GM21528 (cell line): ENCODE data around the gene PHTF2.
"Not testable (repeated sequence)": the region's sequence is repeated elsewhere in the genome, so short reads cannot be mapped to it uniquely, and the experiment has no call there.

ENCODE experiments used
- ATAC-seq: cut with Tn5 transposase; IDR thresholded peaks from one replicate; pipeline ENCODE4 v1.9.1; 2021; ENCODE audit warnings: mild to moderate bottlenecking, moderate library complexity; ENCODE audit not compliant: unreplicated experiment, low FRiP score

The PHTF2 gene

DNA sequence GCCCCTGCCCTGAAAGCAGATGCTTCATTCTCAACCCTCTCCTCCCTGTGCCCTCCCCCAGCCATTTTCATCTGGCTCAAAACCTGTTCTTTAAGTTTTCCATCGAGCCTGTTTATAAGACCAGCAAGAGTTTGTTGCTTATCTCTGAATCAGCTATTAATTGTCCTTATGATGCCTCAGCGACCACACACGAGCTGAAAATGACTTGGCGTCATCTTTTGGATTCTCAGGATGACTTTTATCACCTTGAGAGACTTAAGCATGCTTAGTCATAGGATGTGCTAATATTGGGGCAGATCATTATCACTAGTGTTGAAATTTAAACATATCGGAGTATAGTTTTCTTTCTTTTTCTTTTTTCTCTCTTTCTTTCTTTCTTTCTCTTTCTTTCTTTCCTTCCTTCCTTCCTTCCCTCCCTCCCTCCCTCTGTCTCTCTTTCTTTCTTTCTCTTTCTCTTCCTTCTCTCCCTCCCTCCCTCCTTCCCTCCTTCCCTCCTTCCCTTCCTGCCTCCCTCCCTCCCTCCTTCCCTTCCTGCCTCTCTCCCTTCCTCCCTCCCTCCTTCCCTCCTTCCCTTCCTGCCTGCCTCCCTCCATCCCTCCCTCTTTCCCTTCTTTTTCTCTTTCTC, 184.5 kb downstream of the PHTF2 start:
- no peak for ATAC-seq

DNA sequence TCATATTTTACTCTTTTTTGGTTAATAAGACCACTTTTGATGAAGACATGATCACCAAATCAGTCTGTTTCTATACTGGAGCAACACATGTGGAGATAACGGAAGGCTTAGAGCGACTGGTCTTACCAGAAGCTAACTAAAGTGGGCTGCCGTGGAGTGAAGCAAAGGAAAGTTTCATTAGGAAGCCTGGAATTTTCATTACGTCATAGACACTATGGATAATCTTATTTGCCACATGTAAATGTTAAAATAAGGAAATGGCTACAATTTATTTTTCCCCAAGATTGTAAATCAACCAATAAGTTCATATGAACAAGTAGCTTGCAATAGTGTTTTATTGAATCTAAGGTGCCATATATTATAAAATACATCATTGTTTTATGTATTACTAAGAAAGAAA, 185.4 kb downstream of the PHTF2 start:
- no peak for ATAC-seq

DNA sequence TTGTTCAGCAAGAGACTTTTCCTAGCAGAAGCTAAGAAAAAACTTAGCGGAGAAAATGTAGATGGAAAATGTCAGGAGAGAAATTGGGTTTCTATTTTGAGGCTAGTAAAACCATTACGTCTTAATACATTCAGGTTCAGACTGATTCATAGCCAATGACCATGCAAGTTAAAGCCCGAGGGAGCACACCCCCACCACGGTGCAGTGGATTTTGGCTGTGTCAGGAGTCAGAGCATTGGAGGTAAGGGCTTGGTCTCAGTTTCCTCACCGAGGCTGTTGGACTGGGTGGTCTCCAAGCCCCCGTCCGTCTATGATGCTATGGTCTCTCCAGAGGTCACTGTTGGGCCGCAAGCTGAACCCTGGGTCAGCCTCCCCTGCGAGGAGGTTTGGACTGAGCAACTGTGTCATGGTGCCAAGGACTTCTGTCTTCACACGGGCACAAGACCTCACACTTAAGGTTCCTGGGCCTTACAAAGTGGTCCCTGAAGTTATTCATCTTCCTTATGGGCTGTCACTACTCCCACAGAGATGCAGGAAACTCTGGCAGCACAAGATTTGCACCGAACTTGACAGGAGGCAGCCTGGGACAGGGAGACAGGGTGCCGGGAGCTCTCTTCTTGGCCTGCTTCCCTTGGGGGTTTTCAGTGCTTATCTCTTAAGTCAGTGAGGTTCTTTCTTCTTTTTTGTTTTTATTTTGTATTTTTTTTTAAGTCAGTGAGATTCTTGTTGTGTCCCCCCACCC, 186.8 kb downstream of the PHTF2 start:
- ATAC-seq: no peak

DNA sequence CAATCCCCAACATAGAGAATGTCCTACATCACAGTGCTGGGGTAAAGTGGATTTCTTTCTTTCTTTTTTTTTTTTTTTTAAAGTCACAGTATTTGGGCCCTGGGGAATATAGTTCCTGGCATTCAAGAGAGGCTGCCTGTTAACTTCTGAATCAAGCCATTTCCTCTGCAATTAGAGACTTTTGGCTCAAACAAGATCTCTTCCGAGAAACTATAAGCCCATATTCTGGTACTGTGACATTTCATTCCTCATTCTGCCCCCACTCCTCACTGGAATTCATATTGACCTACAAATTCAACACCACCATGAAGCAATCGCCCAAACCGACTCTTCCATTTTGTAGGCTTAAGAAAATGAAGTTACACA, 187.4 kb downstream of the PHTF2 start:
- no peak for ATAC-seq

DNA sequence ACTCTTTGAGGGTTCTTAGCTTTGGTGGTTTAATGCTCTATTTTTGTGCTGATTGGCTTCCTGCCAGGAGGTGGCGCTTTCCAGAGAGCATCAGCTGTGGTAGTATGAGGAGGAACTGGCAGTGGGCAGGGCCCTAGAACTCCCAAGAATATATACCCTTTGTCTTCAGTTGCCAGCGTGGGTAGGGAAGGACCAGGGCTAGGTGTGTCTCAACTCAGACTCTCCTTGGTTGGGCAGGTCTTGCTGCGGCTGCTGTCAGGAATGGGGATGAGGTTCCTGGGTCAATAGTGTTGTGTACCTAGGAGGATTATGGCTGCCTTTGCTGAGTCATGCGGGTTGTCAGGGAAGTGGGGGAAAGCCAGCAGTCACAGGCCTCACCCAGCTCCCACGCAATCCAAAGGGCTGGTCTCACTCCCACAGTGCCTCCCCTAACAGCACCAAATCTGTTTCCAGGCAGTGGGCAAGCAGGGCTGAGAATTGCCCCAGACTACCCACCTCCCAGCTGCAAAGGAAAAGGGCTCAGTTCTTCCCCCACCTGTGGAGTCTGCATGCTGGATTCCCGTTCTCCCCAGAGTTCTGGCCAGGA, 191.5 kb downstream of the PHTF2 start:
- no peak for ATAC-seq

DNA sequence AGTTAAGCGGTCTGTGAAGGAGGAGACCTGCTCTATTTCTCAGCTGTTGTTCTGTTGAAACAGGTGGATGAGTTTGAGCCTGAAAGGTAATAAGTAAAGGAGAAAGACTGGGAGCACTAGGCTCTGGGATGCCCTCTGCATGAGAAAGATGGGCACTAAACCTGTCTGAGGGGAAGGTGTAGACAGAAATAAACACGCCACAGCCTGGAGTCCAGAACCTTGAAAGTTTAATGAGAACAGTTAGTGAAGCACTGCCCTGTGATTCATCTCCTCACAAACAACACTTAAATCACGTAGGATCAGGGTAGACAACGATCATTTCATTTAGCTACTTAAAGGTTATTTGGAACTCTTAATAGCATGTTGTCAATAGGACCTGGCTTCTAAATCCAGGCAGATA, 193.1 kb downstream of the PHTF2 start:
- ATAC-seq: no peak

DNA sequence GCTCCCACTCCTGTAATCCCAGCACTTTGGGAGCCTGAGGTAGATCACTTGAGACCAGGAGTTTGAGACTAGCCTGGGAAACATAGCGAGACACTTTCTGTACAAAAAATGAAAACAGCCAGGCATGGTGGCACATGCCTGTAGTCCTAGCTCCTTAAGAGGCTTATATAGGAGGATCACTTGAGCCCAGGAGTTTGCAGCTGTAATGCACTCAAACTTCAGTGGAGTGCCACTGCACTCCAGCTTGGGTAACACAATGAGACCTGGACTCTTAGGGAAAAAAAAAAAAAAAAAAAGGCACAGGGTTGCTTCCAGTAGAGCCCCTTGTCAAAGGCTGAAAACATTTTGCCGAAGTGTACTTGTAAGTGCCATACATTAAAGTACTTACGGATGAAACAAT, 195.3 kb downstream of the PHTF2 start:
- no peak for ATAC-seq

DNA sequence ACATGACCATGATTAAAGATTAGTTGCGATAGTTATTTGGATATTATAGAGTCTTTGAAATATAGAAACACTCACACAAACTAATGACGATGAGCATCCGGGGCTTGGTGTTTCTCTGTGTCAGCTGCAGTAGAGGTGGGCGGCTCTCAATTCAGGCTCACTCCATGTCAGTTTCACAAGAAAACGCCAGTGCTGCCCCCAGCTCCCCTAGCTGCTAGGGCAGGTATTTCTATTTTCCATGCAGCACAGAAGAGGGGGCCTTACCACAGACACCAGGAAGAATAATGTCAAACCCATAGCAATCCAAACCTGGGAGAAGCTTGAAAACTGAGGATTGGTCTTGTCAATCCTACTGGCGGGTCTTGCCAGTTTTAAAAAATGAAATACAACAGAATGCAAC, 197.1 kb downstream of the PHTF2 start:
- no peak for ATAC-seq

DNA sequence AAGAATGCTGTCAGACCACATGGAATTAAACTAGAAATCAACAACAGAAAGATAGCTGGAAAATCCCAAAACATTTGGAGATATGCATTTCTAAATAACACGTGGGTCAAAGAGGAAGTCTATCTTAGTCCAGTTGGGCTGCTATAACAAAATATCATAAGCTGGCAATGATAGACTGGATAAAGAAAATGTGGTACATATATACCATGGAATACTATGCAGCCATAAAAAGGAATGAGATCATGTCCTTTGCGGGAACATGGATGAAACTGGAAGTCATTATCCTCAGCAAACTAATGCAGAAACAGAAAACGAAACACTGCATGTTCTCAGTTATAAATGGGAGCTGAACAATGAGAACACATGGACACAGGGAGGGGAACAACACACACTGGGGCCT, 200.6 kb downstream of the PHTF2 start:
- not testable (repeated sequence) for ATAC-seq

DNA sequence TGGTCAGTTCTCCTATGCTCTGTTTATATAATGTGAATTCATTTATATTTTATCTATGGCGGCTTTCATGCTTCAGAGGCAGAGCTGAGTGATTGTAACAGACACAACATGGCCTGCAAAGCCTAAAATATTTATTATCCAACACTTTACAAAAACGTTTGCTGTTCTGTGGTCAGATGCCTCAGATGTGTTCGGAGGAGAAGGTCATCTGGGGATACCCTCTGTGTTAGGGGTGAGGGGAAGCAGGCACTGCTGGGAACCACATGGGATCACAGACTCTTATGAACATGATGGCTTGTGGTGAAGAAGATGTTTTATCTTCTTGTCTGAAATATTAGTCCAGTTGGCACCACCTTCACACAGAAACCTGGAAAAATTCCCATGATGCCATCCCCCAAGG, 203.4 kb downstream of the PHTF2 start:
- ATAC-seq: no peak

DNA sequence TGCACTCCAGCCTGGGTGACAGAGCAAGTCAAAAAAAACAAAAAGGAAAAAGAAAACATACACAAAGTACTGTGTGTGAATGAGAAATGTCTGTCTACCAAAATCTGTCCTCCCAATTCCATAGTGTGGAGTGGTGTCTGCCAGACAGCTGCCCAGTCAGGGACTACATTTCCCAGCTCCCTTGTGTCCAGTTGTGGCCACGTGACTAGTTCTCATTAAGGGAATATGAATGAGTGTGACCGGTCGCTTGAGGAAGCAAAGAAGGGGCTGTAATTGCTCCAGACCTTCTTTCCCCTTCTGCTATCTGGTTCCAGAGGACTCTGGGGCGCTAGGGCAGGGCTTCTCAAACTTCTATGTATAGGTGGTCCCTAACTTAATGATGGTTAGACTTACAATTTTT, 204.1 kb downstream of the PHTF2 start:
- no peak for ATAC-seq

DNA sequence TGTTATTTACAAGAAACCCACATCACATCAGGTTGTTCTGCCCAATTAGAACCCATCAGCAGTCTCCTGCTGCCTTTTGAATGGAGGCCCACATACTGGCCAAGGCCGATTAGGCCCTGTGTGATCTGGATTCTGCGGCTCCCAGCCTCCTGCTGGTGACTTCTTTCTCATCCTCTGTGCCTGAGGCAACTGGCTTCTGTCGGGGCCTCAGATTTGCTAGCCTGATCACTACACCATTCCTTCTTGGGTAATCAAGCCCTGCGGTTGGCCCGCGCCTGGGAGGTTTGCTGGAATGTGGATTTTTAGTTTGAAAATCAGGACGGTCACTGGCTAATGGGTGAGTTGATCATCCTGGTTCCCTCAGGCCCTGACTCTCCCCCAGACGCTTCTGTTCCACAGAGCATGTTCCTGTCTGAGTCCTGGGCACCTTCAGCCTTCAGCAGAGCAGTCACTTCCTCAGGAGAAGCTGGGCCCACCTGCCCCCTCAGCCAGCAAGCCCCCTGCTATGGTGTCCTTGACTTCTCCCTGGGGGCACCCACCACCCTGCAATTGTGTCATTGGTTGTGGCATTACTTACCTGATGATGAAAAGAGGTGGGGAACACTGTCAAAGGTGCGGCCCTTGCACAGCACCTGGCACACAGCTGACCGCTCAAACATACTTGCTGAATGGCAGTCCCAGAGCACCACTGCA, 207.6 kb downstream of the PHTF2 start:
- no peak for ATAC-seq
